B cell (primary cell): Measurements from ENCODE around the gene IGF1R.

Experiments
- EZH2 ChIP-seq: IDR thresholded peaks from 2 replicates; pipeline ENCODE4 v1.6.1; 2012; ENCODE audit warnings: borderline replicate concordance, low read depth, mild to moderate bottlenecking, moderate library complexity, low read length; ENCODE audit not compliant: insufficient read depth, poor library complexity, severe bottlenecking
- TF ChIP-seq, protein P1 (sequence below): fragments of 200-600 bp; IDR thresholded peaks from one replicate; pipeline ENCODE4 v1.8.0; 2022; ENCODE audit warnings: antibody characterized with exemption, mild to moderate bottlenecking

DNA sequence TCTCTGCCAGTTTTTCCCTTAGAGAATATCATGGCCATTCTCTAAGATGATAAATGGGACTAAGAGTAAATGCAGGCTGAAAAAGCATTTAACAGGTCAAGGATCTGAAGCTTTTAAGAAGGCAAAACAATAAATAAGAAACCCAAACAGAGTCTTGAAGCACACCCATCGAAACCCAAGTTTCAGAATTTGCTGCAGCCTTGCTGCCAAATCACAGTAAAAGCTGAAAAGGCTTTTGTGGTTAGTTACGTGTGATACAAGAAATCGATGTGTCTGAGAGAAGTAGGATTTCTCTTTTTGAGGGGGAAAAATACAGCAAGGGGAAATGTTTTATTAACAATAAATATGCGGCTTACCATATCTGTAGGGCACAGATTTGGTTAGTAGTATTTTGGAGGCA is 92.0 kb downstream of the IGF1R start:
- TF ChIP-seq, protein P1, sequence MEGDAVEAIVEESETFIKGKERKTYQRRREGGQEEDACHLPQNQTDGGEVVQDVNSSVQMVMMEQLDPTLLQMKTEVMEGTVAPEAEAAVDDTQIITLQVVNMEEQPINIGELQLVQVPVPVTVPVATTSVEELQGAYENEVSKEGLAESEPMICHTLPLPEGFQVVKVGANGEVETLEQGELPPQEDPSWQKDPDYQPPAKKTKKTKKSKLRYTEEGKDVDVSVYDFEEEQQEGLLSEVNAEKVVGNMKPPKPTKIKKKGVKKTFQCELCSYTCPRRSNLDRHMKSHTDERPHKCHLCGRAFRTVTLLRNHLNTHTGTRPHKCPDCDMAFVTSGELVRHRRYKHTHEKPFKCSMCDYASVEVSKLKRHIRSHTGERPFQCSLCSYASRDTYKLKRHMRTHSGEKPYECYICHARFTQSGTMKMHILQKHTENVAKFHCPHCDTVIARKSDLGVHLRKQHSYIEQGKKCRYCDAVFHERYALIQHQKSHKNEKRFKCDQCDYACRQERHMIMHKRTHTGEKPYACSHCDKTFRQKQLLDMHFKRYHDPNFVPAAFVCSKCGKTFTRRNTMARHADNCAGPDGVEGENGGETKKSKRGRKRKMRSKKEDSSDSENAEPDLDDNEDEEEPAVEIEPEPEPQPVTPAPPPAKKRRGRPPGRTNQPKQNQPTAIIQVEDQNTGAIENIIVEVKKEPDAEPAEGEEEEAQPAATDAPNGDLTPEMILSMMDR: no peak
- TF ChIP-seq EZH2: no peak
